GM18507 (cell line): ENCODE measurements around the gene BSN.

ENCODE experiments used
- DNase-seq: peaks from one replicate; pipeline ENCODE4 v3.0.0; 2011; ENCODE audit warnings: low read depth; ENCODE audit not compliant: insufficient read length; ENCODE audit errors: extremely low spot score
- FAIRE-seq: peaks from 2 replicates; lab custom pipeline; 2011; peaks lifted over from hg19 to GRCh38; lab: Jason Lieb, UNC

The BSN gene

GRCh38 chr3:49648354-49649019 lies 94.2 kb downstream of the BSN start:
- FAIRE-seq (no peak), DNase-seq (no peak)

GRCh38 chr3:49649576-49649975 lies 95.3 kb downstream of the BSN start:
- FAIRE-seq (no peak), DNase-seq (no peak)

- no peak for FAIRE-seq
- no peak for DNase-seq
These were observed 95.9 kb downstream of the BSN start for GRCh38 chr3:49650177-49650576.

- DNase-seq: no peak
- no peak for FAIRE-seq
These were observed 96.4 kb downstream of the BSN start for GRCh38 chr3:49650637-49651036.

GRCh38 chr3:49652218-49652902 lies 98.1 kb downstream of the BSN start:
- DNase-seq (no peak), FAIRE-seq (no peak)

- DNase-seq: no peak
- no peak for FAIRE-seq
These were observed 98.7 kb downstream of the BSN start for GRCh38 chr3:49652903-49653415.

- no peak for FAIRE-seq
These were observed 99.3 kb downstream of the BSN start for GRCh38 chr3:49653621-49654020.

GRCh38 chr3:49654176-49654825 lies 100.0 kb downstream of the BSN start:
- no peak for DNase-seq
- no peak for FAIRE-seq

More at GRCh38 chr3:49653621-49654020, 99.3 kb downstream of the BSN start:
- no peak for DNase-seq

GRCh38 chr3:49654955-49655556 lies 100.8 kb downstream of the BSN start:
- no peak for FAIRE-seq
- DNase-seq: no peak

GRCh38 chr3:49655731-49656285 lies 101.5 kb downstream of the BSN start:
- FAIRE-seq (no peak), DNase-seq (no peak)

- no peak for FAIRE-seq
- DNase-seq: no peak
These were observed 102.3 kb downstream of the BSN start for GRCh38 chr3:49656541-49657112.

- FAIRE-seq: no peak
- DNase-seq: no peak
These were observed 103.1 kb downstream of the BSN start for GRCh38 chr3:49657208-49657915.

- FAIRE-seq (no peak), DNase-seq (no peak)
These were observed 104.4 kb downstream of the BSN start for GRCh38 chr3:49658711-49659110.

GRCh38 chr3:49659756-49660155 lies 105.5 kb downstream of the BSN start:
- FAIRE-seq: no peak
- DNase-seq: no peak

- no peak for DNase-seq
- FAIRE-seq: no peak
These were observed 107.0 kb downstream of the BSN start for GRCh38 chr3:49661281-49661680.

GRCh38 chr3:49662021-49662420 lies 107.7 kb downstream of the BSN start:
- no peak for FAIRE-seq
- no peak for DNase-seq

GRCh38 chr3:49662720-49663413 lies 108.6 kb downstream of the BSN start:
- no peak for DNase-seq
- no peak for FAIRE-seq

GRCh38 chr3:49663831-49664230 lies 109.6 kb downstream of the BSN start:
- FAIRE-seq (no peak), DNase-seq (no peak)
